Esophagus muscularis mucosa (tissue), 4 donors: ENCODE data around the gene FLNC. TPM values are rescaled to one million over a fixed set of nuclear protein-coding genes. Genes with fewer than 3 reads are reported as not detected.

ENCODE experiments used
- DNase-seq: peaks from one replicate; pipeline ENCODE4 v3.0.0-alpha.2; 2017; ENCODE audit errors: extremely low spot score
- H3K27ac ChIP-seq, 4 donors: fragments of 200-600 bp; sonication (generic); replicated peaks in 1 of 4; 1 replicate in 3 of 4; 2 replicates in 1 of 4; pipeline ENCODE4 v1.5.1; 2016 to 2019; ENCODE audit warnings: mild to moderate bottlenecking in 1 of 4
- H3K27me3 ChIP-seq, 4 donors: fragments of 200-600 bp; sonication (generic); one replicate each; pipeline versions ENCODE4 v1.5.1 to v1.6.0; 2016 to 2019
- H3K36me3 ChIP-seq, 4 donors: fragments of 200-600 bp; sonication (generic); one replicate each; pipeline ENCODE4 v1.5.1; 2016 to 2019
- H3K4me1 ChIP-seq, 4 donors: fragments of 200-600 bp; sonication (generic); one replicate each; pipeline ENCODE4 v1.5.1; 2016 to 2019
- H3K4me3 ChIP-seq, 4 donors: fragments of 200-600 bp; sonication (generic); 1 replicate in 2 of 4; 2 replicates in 2 of 4; pipeline ENCODE4 v1.5.1; 2016 to 2019; ENCODE audit warnings: mild to moderate bottlenecking in 4 of 4, moderate library complexity in 1 of 4
- H3K9me3 ChIP-seq, 4 donors: fragments of 200-600 bp; sonication (generic); 1 replicate in 3 of 4; 2 replicates in 1 of 4; pipeline ENCODE4 v1.5.1; 2016 to 2019
- EP300 ChIP-seq: sonication (generic); formaldehyde crosslinking; IDR thresholded peaks from one replicate; pipeline ENCODE4 v1.6.1; 2017; ENCODE audit warnings: antibody characterized with exemption
- POLR2A ChIP-seq: fragments of 450-650 bp; IDR thresholded peaks from one replicate; pipeline ENCODE4 v1.6.1; 2017; ENCODE audit warnings: antibody characterized with exemption, moderate library complexity, mild to moderate bottlenecking, low read depth
- POLR2AphosphoS5 ChIP-seq, 2 donors: sonication (generic); formaldehyde crosslinking; IDR thresholded peaks; one replicate each; pipeline ENCODE4 v1.6.1; 2017; ENCODE audit warnings: antibody characterized with exemption in 2 of 2
- WGBS: methylation state at CpG from one replicate; pipeline ENCODE4 v1.1.5; 2018; 5-methylcytosine and 5-hydroxymethylcytosine counted together
- intact Hi-C: fragments of 100-400 bp; cut with DNase I; formaldehyde crosslinking; loops from one replicate; pipeline ENCODE4 v1.15.1; 2023
- total RNA-seq, 4 donors: library from RNA; depleted of rRNA; stranded (reverse); fragments of >200 nt; gene quantifications; one replicate each; pipeline versions ENCODE4 v1.1.0 to v1.2.1, GENCODE V29; 2016
- TF ChIP-seq, protein P1 (sequence below), 3 experiments: fragments of 200-600 bp in 2 of 3; fragments of 450-650 bp in 1 of 3; sonication (generic) in 2 of 3; IDR thresholded peaks; one replicate each; pipeline ENCODE4 v1.5.1; 2017 to 2019; ENCODE audit warnings: antibody characterized with exemption in 3 of 3, mild to moderate bottlenecking in 2 of 3, moderate library complexity in 1 of 3

FLNC gene
- total RNA-seq, 4 donors from 2014 or later = 391 to 932 (median 533) TPM

GRCh38 chr7:128833946-128834325 is 3.7 kb downstream of the FLNC start:
- no peak for TF ChIP-seq POLR2A
- no peak for TF ChIP-seq POLR2AphosphoS5 (IDR thresholded peaks at IDR 0.05)
- TF ChIP-seq, protein P1, sequence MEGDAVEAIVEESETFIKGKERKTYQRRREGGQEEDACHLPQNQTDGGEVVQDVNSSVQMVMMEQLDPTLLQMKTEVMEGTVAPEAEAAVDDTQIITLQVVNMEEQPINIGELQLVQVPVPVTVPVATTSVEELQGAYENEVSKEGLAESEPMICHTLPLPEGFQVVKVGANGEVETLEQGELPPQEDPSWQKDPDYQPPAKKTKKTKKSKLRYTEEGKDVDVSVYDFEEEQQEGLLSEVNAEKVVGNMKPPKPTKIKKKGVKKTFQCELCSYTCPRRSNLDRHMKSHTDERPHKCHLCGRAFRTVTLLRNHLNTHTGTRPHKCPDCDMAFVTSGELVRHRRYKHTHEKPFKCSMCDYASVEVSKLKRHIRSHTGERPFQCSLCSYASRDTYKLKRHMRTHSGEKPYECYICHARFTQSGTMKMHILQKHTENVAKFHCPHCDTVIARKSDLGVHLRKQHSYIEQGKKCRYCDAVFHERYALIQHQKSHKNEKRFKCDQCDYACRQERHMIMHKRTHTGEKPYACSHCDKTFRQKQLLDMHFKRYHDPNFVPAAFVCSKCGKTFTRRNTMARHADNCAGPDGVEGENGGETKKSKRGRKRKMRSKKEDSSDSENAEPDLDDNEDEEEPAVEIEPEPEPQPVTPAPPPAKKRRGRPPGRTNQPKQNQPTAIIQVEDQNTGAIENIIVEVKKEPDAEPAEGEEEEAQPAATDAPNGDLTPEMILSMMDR (IDR thresholded peaks at IDR 0.05) = no peak
- no peak for TF ChIP-seq EP300
- no peak for DNase-seq
- 25% methylated on average over 3 of the region's 4 CpGs for whole genome bisulfite sequencing
- peak overlapping the region; percentile 97 to 99 (median 98) for H3K27ac ChIP-seq
- peak overlapping the region; percentile 79 to 86 (median 82) for H3K4me3 ChIP-seq
- intact Hi-C loops = loop anchor here (5.0 kb wide), 1 partner anchor 72 kb away; no protein-coding TSS in a partner anchor
- peaks cover 0 to 4% (median 0%) of the 10 kb centered on the region in 4 donors for H3K27me3 ChIP-seq
- peaks cover 57 to 97% (median 84%) of the 10 kb centered on the region in 4 donors for H3K4me1 ChIP-seq
- H3K36me3 ChIP-seq = peaks cover 16 to 42% (median 40%) of the 10 kb centered on the region in 4 donors
- no peaks in the 10 kb centered on the region for H3K9me3 ChIP-seq

GRCh38 chr7:128835231-128835751 is 5.1 kb downstream of the FLNC start:
- peaks cover 19 to 55% (median 54%) of the 10 kb centered on the region in 4 donors for H3K36me3 ChIP-seq
- TF ChIP-seq, protein P1 (IDR thresholded peaks at IDR 0.05) = no peak
- TF ChIP-seq POLR2AphosphoS5 (IDR thresholded peaks at IDR 0.05) = no peak
- no peak for TF ChIP-seq POLR2A
- TF ChIP-seq EP300 = no peak
- peaks cover 0 to 4% (median 0%) of the 10 kb centered on the region in 4 donors for H3K27me3 ChIP-seq
- 58% methylated on average over 6 of the region's 16 CpGs for whole genome bisulfite sequencing
- H3K4me3 ChIP-seq = no peak overlapping the region
- H3K9me3 ChIP-seq = no peaks in the 10 kb centered on the region
- intact Hi-C loops = no loop called here
- peaks cover 51 to 87% (median 73%) of the 10 kb centered on the region in 4 donors for H3K4me1 ChIP-seq
- H3K27ac ChIP-seq = peak overlapping the region; percentile 97 to 99 (median 98)
- DNase-seq = no peak

GRCh38 chr7:128835790-128836641 is 5.8 kb downstream of the FLNC start:
- Histone ChIP-seq H3K36me3 (peaks cover 25 to 63% (median 61%) of the 10 kb centered on the region in 4 donors), H3K27me3 (no peaks in the 10 kb centered on the region), H3K4me3 (no peak overlapping the region), H3K27ac (peak overlapping the region; percentile 97 to 99 (median 98)), H3K4me1 (peaks cover 48 to 79% (median 66%) of the 10 kb centered on the region in 4 donors), H3K9me3 (no peaks in the 10 kb centered on the region)
- WGBS = 52% methylated on average over 7 of the region's 14 CpGs
- intact Hi-C loops = no loop called here
- no peak for DNase-seq
- TF ChIP-seq POLR2AphosphoS5 (IDR thresholded peaks at IDR 0.05) = peak; percentile 60 to 61
- no peak for TF ChIP-seq POLR2A
- TF ChIP-seq, protein P1 (IDR thresholded peaks at IDR 0.05) = no peak

DNA sequence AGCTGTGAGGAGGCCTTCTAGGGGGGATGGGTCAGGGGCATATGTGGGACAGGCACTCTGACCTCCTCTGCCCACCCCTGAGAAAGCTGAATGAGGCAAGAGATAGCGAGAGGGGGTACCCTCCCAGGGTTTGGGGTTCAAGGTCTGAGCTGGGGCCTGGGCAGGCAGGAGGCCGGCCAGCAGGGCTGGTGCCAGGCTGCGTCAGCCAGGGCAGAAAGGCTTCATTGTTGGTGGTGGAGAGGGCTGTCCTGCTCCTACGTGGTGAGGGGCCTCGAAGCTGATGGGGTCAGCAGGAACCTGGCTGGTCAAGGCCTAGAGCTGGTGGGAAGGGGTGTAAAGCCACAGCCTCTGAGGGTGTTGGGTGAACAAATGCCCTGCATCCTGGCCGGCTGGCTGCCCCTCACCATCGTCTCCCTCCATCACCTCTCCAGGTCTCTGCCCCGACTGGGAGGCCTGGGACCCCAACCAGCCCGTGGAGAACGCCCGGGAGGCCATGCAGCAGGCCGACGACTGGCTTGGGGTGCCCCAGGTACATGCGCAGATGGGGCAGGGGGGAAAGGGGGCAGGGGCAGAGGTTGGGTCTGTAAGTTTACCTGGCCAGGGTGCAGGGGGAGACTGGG is 6.6 kb downstream of the FLNC start:
- peaks cover 46 to 73% (median 64%) of the 10 kb centered on the region in 4 donors for H3K4me1 ChIP-seq
- 88% methylated on average over 10 of the region's 14 CpGs for WGBS
- no peaks in the 10 kb centered on the region for H3K9me3 ChIP-seq
- no peak for TF ChIP-seq POLR2AphosphoS5 (IDR thresholded peaks at IDR 0.05)
- TF ChIP-seq, protein P1 (IDR thresholded peaks at IDR 0.05) = no peak
- TF ChIP-seq POLR2A = no peak
- no peak for TF ChIP-seq EP300
- DNase-seq = no peak
- intact Hi-C loops = no loop called here
- no peak overlapping the region for H3K4me3 ChIP-seq
- H3K27me3 ChIP-seq = no peaks in the 10 kb centered on the region
- peaks cover 30 to 71% (median 70%) of the 10 kb centered on the region in 4 donors for H3K36me3 ChIP-seq
- peak overlapping the region; percentile 97 to 99 (median 98) for H3K27ac ChIP-seq
